Measurements from ENCODE around the gene PLD4.
"Not testable (repeated sequence)": the region's sequence is repeated elsewhere in the genome, so short reads cannot be mapped to it uniquely, and the experiment has no call there.

The PLD4 gene

DNA sequence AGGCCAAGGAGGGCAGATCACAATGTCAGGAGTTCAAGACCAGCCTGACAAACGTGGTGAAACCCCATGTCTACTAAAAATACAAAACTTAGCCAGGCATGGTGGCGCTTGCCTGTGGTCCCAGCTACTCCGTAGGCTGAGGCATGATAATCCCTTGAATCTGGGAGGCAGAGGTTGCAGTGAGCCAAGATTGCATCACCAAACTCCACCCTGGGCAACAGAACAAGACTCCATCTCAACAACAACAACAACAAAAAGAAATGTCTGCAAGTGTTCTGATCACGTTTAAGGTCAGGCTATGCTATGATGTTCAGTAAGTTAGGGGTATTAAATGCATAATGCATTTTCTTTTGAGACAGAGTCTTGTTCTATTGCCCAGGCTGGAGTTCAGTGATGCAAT is 6.7 kb upstream of the PLD4 start:
- no peak for TF ChIP-seq JUND (IDR thresholded peaks at IDR 0.05; ENCODE audit: low read depth)
- no peak for DNase-seq (ENCODE audit: low read depth in 1 of 2, low spot score in 1 of 2)
- in situ Hi-C loops (cut with HindIII; ENCODE audit: low pct_unique_long_range_greater_than_20kb, low sequenced_read_pairs): no loop called here

DNA sequence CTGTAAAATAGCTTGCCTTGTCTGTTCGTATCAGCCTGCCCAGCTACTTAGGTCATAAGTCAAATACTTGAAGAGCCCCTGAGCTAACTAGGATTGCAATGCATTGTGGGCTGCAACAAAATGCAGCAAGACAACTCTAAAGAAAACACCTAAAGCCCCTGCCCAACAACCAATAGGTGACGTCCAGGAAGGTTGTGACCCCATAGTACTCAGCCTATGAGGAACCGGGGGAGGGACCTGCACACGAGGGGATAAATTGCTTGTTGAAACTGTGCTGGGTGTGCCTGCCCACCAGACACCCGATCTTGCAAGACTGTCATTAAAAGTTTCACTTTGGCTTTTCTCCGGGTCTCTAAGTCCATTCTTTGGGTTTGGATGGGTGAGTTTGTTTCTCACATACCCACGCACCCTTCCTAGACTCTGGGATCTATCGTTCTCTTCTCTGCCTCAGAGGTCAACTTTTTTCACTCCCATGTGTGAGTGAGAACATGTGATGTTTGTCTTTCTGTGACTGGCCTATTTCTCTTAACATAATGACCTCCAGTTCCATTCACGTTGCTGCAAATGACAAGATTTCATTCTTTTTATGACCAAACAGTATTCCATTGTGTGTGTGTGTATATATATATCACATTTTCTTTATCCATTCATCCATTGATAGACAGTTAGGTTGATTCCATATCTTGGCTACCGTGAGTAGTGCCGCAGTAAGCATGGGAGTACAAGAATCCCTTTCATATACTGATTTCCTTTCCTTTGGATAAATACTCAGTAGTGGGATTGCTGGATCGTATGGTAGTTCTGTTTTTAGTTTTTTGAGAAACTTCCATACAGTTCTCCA is 5.3 kb upstream of the PLD4 start:
- in situ Hi-C loops (cut with HindIII; ENCODE audit: low pct_unique_long_range_greater_than_20kb, low sequenced_read_pairs); DNase-seq (ENCODE audit: low read depth in 1 of 2, low spot score in 1 of 2): not testable (repeated sequence)

DNA sequence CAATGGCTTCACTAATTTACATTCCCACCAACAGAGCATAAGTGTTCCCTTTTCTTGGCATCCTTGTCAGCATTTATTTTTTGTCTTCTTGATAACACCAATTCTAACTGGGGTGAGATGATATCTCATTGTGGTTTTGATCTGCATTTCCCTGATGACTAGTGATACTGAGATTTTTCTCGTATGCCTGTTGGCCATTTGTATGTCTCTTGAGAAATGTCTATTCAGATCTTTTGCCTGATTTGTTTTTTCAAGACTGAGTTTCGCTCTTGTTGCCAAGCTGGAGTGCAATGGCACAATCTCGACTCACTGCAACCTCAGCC is 4.7 kb upstream of the PLD4 start:
- in situ Hi-C loops (cut with HindIII; ENCODE audit: low pct_unique_long_range_greater_than_20kb, low sequenced_read_pairs): no loop called here
- DNase-seq (ENCODE audit: low read depth in 1 of 2, low spot score in 1 of 2): no peak
- no peak for TF ChIP-seq JUND (IDR thresholded peaks at IDR 0.05; ENCODE audit: low read depth)

DNA sequence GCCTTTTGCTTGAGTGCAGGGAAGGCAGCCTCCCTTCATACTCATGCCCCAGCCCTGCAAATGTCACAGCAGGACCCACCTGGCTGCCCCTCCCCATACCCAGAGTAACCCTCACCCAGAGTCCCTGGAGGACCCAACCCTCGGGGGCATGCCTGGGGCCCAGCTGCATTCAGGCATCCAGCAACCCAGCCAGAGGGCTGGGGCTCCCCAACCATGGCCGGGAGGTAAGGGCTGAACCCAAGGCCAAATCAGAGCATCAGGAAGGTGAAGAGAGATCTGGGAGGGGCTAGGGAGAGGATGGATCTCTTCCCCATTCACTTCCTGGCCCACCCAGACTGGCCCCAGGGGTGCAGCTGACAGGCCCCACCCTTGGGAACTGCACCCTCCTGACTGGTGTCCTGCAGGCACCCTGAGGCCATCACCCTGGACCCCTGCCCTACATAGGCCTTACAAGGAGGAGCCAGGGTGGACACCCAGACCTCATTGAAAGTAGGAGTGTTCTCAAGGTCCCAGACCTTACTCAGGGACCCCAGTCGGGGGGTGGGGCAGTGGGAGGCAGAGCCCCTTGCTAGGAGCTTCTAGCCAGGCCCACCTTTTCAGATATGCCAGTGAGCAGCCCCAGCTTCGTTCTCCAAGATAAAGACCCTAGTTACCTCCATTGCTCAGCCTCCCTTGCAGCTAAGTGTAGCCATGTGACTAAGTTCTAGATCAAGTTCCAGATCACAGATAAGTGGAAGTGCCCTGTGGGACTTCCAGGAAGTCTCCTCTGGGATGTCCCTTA is 849 bp upstream of the PLD4 start:
- in situ Hi-C loops (cut with HindIII; ENCODE audit: low pct_unique_long_range_greater_than_20kb, low sequenced_read_pairs): no loop called here
- no peak for TF ChIP-seq JUND (IDR thresholded peaks at IDR 0.05; ENCODE audit: low read depth)
- DNase-seq (ENCODE audit: low read depth in 1 of 2, low spot score in 1 of 2): no peak

DNA sequence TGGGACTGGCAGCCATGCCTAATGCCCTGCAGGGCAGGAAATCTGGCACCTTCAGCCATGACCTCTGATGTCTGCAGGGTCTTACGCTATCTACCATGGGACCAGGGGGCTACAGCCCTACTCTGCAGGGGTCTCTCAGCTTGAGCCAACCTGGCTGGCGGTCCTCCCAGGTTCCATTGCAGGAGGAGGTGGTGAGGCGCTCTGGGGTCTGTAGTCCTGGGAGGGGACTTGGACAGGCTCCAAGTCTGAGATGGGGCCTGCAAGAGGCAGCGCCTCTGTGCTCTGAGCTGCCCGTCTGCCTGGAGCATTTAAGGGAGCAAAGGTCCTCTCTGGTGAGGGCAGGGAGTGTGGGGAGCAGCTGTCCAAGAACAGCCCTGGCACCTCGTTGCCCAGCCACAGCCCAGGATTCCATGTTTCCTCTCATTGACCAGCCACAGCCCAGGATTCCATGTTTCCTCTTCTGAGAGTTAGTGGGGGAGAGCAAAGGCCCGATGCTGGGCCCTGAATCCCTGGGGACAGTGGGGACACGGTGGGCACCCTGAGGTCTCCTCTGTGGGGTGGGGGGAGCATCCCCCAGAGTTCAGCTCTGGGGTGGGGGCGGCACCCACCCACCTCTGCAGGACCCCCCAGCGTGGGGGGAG is 655 bp downstream of the PLD4 start:
- in situ Hi-C loops (cut with HindIII; ENCODE audit: low pct_unique_long_range_greater_than_20kb, low sequenced_read_pairs): no loop called here
- DNase-seq (ENCODE audit: low read depth in 1 of 2, low spot score in 1 of 2): no peak
- TF ChIP-seq JUND (IDR thresholded peaks at IDR 0.05; ENCODE audit: low read depth): no peak

DNA sequence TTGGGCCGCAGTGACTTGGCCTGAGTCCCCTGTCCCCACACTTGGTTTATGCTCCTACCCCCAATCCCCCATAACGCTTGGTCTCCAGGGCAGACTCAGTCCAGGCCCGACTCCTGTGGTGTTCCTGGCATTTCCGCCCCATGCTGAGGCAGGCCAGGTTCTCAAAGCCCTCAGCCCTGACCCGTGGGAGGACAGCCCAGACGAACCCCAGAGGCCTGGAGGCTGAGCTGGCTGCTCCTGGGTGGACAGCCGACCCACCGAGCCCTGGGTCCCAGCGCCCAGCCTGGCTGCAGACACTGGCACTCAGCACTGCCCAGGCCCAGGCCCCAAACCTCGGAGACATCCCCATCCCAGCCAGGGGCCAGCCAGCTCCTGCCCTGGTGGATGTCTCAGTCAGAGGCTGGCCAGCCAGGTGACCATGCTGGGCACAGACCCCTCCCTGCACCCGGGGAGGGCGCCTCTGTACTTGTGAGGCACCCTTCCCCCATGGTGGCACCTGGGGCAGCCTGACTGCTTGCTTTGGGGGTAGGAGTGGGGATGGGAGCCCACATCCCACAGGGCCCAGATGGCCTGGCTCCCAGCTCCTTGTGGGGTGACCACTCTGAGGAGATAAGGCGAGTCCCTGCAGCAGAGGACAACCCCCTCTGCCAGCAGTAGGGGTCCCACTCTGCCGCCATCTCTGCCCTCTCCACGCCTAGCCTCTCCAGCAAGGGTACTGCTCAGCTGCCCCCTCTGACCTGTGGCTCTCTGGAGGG is 1.4 kb downstream of the PLD4 start:
- no peak for DNase-seq (ENCODE audit: low read depth in 1 of 2, low spot score in 1 of 2)
- no peak for TF ChIP-seq JUND (IDR thresholded peaks at IDR 0.05; ENCODE audit: low read depth)
- in situ Hi-C loops (cut with HindIII; ENCODE audit: low pct_unique_long_range_greater_than_20kb, low sequenced_read_pairs): no loop called here

DNA sequence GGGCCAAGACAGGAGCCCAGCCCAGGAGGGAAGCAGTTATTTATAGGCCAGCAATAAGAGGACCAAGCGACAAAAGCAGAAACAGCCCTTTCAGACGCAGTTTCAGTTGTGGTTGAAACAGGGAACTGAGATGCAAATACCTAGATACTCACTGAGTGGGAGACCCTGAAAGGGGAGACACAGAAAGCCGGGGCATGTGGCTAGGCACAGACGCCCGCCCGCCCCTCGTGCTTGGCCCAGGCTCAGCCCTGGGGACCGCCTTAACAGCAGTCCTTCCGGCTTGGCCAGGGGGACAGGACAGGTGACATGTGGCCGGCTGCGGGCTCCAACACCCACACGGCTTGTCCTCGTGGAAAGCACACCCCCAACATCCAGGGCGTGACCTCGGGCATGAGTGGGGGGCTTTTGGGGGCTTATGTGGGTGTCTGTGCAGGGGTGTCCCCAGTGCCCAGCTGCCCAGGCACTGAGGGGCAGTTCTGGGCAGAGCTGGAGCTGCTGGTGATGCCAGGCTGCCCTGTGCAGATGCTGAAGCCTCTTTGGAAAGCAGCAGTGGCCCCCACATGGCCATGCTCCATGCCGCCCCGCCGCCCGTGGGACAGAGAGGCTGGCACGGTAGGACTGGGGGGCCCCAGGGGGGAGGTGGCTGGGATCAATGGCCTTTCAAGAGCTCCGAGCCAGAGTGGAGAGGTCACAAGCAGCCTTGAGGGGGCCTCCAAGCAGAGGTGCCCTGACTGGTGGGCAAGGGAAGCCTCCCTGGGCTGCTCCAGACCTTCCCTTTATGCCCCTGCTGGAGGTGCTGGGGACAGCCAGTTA is 2.1 kb downstream of the PLD4 start:
- no peak for TF ChIP-seq JUND (IDR thresholded peaks at IDR 0.05; ENCODE audit: low read depth)
- DNase-seq (ENCODE audit: low read depth in 1 of 2, low spot score in 1 of 2): no peak
- in situ Hi-C loops (cut with HindIII; ENCODE audit: low pct_unique_long_range_greater_than_20kb, low sequenced_read_pairs): no loop called here

DNA sequence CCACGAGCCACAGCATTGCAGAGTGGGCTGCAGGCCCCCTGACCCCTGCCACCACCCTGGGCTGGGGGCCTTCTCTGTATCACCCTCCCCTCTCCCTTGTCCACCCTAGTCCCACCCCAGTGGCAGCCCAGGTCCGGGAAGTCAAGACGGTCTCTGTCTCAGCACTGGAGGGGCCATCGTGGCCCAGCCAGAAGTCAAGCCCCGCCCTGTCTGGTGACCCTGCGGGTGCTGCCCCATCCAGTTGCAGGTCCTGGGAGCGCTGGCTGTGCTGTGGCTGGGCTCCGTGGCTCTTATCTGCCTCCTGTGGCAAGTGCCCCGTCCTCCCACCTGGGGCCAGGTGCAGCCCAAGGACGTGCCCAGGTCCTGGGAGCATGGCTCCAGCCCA is 2.7 kb downstream of the PLD4 start:
- DNase-seq (ENCODE audit: low read depth in 1 of 2, low spot score in 1 of 2): no peak
- in situ Hi-C loops (cut with HindIII; ENCODE audit: low pct_unique_long_range_greater_than_20kb, low sequenced_read_pairs): no loop called here
- no peak for TF ChIP-seq JUND (IDR thresholded peaks at IDR 0.05; ENCODE audit: low read depth)

DNA sequence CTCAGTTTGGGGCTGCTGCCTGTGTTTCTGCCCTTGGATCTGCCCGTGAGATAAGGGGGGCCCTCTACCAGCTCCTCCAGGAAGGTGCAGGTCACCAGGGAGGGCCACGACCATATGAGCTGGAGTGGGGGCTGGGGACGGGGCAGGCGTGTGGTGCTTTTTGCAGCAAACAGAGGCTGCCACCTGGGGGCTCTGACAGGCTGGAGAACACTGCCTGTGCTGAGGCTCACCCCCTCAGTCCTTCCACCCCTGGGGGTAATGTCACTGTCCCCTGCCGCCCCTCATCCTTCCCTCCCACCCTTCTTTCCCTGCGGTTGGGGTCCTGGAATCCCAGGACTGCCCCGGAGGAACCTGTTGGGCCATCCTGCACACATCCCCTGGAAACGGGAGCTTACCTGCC is 3.2 kb downstream of the PLD4 start:
- no peak for DNase-seq (ENCODE audit: low read depth in 1 of 2, low spot score in 1 of 2)
- no peak for TF ChIP-seq JUND (IDR thresholded peaks at IDR 0.05; ENCODE audit: low read depth)
- in situ Hi-C loops (cut with HindIII; ENCODE audit: low pct_unique_long_range_greater_than_20kb, low sequenced_read_pairs): no loop called here

DNA sequence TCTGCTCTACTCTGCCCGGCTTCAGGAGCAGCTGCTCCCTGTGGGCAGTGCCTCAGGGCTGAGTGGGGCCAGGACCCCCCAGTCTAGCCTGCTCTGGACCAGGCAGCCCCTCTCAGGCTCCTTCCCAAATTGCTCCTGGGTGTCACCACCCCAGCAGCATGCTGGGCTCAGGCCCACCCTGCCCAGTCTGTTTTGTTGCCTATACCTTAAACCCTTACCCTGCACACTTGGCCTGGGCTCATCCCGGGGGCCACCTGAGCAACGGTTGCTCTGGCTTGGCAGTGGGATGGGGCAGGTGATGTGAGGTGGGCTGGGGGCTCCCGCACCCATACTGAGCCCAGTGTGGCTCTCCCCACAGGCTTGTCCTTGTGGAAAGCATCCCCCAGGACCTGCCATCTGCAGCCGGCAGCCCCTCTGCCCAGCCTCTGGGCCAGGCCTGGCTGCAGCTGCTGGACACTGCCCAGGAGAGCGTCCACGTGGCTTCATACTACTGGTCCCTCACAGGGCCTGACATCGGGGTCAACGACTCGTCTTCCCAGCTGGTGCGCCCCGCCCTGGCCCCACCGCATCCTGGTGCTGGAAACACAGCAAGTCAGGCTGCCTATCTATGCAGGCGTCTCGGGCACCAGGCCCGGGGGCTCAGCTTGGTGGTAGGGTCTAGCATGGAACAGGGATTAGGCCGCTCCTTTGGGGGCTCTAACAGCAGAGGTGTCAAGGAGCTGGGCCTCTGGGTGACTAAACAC is 3.9 kb downstream of the PLD4 start:
- TF ChIP-seq JUND (IDR thresholded peaks at IDR 0.05; ENCODE audit: low read depth): no peak
- no peak for DNase-seq (ENCODE audit: low read depth in 1 of 2, low spot score in 1 of 2)
- in situ Hi-C loops (cut with HindIII; ENCODE audit: low pct_unique_long_range_greater_than_20kb, low sequenced_read_pairs): no loop called here
